Erythroblast (primary cell): ENCODE data around the gene ZNF892.
"Not testable (repeated sequence)": the region's sequence is repeated elsewhere in the genome, so short reads cannot be mapped to it uniquely, and the experiment has no call there.

Source experiments
- DNase-seq, 2 experiments: peaks; one replicate each; lab custom pipeline; 2025; lab: John Stamatoyannopoulos, UW
- GATA1 ChIP-seq: IDR thresholded peaks from 2 replicates; pipeline ENCODE4 v1.6.1; 2011; ENCODE audit warnings: low read depth, mild to moderate bottlenecking, control low read depth, low read length, moderate library complexity
- POLR2A ChIP-seq: IDR thresholded peaks from 2 replicates; pipeline ENCODE4 v1.6.1; 2011; ENCODE audit warnings: mild to moderate bottlenecking, low read length

Gene ZNF892

DNA sequence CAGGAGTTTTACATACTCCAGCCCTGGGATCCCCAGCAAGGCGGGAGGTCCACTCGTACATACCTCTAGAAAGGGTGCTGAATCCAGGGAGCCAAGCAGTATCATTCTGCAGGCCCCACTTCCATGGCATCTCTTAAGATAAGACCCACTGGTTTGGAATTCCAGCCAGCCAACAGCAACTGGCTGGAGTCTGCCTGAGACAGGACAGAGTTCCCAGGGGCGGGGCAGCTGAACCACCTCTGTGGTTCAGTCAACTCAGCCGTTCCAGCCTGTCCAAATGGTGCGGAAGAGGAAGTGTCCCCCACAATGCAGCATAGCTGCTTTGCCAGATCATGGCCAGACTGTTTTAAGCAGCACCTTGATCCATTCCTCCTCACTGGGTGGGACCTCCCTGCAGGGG, 33.2 kb downstream of the ZNF892 start:
- no peak for DNase-seq
- TF ChIP-seq GATA1 (no peak), POLR2A (no peak)

- not testable (repeated sequence) for DNase-seq
Observed at GRCh38 chr2:95242084-95242483, 34.8 kb downstream of the ZNF892 start.
